Urothelium cell line (cell line): Measurements from ENCODE around the gene MSH3.
"Not testable (repeated sequence)": the region's sequence is repeated elsewhere in the genome, so short reads cannot be mapped to it uniquely, and the experiment has no call there.

Experiments
- DNase-seq: peaks from one replicate; pipeline ENCODE4 v3.0.0; 2011; ENCODE audit warnings: low spot score, mixed read lengths
- FAIRE-seq: peaks from 2 replicates; lab custom pipeline; 2011; peaks lifted over from hg19 to GRCh38; lab: Jason Lieb, UNC

Gene MSH3

DNA sequence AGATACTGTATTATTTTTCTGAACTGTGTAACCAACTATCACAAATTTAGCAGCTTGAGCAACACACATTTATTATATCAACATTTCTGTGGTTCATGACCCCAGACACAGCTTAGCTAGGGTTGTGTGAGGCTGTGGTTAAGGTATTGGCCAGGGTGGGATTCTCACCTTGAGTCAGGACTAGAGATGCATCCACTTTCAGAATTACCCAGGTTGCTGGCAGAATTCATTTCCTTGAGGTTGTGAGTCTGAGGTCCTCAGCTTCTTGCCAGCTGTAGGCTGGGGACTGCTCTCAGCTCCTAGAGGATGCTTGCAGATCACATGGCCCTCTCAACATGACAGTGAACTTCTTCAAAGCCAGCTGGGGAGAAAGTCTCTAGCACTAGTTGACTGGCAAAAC lies 183.2 kb downstream of the MSH3 start:
- DNase-seq = no peak
- FAIRE-seq = no peak

DNA sequence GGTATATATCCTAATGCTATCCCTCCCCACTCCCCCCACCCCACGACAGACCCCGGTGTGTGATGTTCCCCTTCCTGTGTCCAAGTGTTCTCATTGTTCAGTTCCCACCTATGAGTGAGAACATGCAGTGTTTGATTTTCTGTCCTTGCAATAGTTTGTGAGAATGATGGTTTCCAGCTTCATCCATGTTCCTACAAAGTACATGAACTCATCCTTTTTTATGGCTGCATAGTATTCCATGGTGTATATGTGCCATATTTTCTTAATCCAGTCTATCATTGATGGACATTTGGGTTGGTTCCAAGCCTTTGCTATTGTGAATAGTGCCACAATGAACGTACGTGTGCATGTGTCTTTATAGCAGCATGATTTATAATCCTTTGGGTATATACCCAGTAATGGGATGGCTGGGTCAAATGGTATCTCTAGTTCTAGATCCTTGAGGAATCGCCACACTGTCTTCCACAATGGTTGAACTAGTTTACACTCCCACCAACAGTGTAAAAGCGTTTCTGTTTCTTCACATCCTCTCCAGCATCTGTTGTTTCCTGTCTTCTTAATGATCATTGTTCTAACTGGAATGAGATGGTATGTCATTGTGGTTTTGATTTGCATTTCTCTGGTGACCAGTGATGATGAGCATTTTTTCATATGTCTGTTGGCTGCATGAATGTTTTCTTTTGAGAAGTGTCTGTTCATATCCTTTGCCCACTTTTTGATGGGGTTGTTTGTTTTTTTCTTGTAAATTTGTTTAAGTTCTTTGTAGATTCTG lies 186.8 kb downstream of the MSH3 start:
- FAIRE-seq = not testable (repeated sequence)

DNA sequence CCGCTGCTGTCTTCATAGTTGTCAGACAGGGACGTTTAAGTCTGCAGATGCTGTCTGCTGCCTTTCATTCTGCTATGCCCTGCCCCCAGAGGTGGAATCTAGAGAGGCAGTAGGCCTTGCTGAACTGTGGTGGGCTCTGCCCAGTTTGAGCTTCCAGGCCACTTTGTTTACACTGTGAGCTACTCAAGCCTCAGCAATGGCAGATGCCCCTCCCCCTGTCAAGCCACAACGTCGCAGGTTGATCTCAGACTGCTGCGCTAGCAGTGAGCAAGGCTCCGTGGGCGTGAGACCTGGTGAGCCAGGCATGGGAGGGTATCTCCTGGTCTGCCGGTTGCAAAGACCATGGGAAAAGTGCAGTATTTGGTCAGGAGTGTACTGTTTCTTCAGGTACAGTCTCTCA lies 192.0 kb downstream of the MSH3 start:
- not testable (repeated sequence) for FAIRE-seq, DNase-seq

More for the DNA sequence above, 186.8 kb downstream of the MSH3 start:
- not testable (repeated sequence) for DNase-seq

DNA sequence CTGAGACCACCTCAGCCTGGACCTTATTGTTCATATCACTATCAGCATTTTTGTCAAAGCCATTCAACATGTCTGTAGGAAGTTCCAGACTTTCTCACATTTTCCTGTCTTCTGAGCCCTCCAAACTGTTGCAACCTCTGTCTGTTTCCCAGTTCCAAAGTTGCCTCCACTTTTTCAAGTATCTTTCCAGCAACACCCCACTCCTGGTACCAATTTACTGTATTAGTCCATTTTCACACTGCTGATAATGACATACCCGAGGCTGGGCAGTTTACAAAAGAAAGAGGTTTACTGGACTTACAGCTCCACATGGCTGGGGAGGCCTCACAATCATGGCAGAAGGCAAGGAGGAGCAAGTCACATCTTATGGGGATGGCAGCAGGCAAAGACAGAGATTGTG lies 195.7 kb downstream of the MSH3 start:
- FAIRE-seq, DNase-seq: not testable (repeated sequence)

DNA sequence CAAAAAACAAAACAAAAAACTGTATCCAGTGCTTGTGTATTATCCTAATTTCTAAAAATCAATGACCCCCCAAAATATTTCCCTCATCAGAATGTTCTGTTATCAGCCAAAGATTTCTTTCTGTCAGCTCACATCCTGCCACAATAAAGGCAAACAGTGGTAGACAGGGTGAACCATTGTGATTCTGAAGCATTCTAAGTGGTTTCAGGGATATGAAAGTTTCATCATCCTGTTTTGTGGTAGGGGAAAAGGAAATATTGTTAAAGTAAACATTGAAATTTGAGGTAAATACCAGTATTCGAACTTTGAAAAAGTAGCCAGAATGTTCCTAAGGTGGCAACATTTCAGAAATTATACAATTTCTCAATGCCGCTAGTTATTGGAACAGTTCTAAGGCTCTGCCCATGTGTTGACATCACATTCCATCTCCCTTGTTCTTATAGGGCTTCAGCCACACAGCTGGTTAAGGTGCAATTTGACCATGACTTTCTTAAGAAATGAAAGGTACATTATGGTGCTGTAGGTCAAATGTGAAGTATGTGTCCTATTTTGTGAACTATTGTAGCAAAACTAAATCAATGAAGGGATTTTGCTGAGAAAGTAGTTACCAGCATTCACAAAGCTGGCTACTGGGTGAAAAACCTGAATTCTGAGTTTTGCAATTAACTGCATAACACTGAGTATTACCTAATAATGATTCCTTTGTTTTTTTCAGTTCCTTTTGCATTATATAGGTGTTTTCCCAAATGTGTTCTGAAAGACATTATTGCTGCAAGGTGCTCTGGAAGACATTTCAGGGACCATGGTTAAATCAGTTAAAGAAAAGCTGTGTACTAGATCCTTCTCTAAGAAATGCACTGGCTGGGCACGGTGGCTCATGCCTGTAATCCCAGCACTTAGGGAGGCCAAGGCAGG lies 198.1 kb downstream of the MSH3 start:
- FAIRE-seq = peak; percentile 27

DNA sequence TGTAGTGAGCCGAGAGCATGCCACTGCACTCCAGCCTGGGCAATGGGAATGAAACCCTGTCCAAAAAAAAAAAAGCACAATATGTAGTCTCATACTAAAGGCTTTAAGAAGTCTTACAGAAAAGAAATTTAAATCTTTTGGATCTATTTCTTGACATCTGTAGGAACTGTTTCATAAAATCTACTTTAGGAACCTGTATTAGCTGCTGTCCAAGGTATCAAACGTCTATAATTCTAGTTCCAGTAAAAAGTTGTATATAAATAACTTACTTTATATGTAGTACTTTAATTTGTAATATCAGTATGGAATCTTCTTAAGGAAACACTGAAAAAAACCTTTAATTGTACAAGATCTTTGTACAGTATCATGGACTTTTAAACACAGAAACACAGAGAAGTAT lies 199.0 kb downstream of the MSH3 start:
- FAIRE-seq (no peak), DNase-seq (no peak)

More for the DNA sequence above, 198.1 kb downstream of the MSH3 start:
- DNase-seq = no peak

DNA sequence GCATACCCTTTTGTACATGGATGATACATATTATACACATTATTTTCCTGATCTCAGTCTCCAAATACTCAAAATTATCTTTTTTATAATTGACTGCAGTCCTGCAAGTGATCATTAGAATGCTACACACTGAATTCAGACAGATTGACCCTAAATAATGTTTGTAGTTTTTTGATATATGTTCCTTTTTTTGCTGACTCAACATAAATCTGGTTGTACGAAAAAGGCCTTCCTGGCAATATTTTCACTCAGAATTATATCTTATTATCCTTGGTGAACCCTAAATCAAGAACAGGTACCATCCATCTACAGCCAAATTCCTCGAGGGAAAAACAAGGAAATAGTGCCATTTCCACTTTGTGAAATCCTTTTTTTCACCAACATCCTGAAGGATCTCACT lies 200.1 kb downstream of the MSH3 start:
- DNase-seq (no peak), FAIRE-seq (no peak)

DNA sequence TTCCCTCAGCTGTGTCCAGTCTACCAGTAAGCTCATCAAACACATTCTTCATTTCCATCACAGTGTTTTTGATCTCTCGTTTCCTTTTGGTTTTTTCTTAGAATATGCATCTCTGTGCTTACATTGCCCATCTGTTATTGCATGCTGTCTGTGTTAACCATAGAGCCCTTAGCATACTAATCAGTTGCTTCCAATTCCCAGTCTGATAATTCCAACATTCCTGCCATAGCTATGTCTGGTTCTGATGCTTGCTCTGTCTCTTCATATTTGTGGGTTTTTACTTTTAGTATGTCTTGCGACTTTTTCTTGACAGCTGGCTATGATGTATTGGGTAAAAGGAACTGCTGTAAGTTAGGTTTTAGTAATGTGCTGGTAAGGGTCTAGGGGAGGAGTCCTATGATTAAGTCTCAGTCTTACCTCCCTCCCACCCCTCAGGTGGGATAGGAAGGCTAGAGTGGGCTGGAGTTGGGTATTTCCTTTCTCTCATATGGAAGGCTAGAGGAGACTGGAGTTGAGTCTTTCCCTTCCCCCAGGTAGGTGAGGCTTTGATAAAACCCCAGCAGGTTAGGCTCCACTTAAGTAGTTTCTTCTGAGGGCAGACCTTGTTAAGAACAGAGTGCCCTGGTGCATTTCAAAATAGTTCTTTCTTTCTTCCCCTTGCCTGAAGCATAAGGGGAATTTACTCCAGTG lies 206.6 kb downstream of the MSH3 start:
- FAIRE-seq = no peak
- no peak for DNase-seq

DNA sequence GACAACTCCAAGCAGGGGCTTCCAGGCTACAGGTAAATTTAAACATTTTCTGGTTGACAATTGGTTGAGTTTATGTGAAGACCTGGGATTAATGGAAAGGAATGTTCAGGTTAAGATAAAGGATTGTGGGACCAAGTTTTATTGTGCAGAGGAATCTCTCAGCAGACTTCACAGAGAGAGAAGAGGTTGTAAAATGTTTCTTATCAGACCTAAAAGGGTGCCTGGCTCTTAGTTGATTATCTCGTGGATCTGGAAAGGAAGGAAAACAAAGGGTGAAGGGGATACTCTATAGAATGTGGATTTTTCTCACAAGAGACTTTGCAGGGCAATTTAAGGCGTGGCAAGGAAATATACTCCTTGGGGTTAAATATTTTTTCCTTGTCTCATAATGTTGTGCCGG lies 209.3 kb downstream of the MSH3 start:
- FAIRE-seq (no peak), DNase-seq (no peak)

DNA sequence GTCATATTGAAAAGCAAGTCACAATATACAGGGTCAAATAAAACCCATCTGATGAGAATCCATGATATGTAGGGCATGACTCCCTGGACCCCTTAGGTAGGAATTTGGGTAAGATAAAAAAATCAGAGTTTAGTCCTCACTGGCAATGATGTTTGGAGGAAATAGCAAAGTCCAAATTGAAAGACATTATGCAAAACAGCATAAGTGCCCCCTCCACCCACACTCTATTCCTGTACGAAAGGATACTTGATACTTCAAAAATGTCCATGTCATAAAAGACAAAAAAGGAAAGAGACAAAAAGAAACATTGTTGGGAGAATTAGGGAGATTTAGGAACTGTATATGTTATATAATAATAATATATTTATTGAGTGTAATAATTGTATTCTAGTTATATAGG lies 209.7 kb downstream of the MSH3 start:
- DNase-seq = no peak
- FAIRE-seq = no peak

DNA sequence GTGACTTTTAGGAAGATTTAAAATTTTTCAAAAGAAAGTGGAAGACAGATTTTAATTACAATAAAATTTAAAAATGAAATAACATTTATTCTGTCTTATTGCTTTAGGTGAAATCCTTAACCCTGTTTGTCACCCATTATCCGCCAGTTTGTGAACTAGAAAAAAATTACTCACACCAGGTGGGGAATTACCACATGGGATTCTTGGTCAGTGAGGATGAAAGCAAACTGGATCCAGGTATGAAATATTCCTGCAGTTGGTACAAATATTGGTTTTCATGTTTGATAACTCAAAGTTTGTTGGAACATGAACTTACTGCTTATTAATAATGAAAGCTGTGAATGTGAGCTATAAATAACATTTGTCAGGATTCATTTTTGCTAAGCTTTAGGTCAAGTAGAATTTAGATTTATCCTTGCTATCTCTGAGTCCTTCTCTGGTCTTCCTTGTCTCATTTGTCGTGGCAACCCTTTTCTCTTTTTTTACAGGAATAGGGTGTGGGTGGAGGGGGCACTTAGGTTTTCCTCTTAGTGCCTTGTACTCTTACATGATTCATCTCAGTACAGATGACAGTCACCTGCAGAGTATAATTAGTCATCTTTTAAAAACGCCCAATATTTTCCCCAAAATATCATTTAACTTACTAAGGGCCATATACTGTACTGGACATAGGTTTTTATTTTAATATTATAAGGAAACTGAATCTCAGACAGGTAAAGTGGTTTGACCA lies 210.4 kb downstream of the MSH3 start:
- FAIRE-seq = no peak
- no peak for DNase-seq

DNA sequence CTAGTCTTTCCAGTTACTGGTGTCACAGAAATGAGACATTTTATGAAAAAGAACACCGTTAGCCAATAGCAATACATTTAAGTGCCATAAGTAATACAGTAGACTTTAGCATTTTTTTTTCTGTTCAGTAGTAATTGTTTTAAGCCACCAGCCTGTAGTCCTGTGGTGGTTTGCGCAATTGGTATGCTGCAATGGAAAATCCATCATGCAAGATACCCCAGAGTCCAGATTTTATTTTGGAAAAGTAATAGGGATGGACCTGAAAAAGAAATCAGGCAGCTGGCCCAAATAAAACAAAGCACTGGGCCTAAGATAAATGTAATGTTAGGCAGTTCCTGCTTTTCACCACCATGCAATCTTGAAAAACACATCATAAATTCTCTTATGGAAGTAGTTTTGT lies 211.1 kb downstream of the MSH3 start:
- DNase-seq (no peak), FAIRE-seq (no peak)

DNA sequence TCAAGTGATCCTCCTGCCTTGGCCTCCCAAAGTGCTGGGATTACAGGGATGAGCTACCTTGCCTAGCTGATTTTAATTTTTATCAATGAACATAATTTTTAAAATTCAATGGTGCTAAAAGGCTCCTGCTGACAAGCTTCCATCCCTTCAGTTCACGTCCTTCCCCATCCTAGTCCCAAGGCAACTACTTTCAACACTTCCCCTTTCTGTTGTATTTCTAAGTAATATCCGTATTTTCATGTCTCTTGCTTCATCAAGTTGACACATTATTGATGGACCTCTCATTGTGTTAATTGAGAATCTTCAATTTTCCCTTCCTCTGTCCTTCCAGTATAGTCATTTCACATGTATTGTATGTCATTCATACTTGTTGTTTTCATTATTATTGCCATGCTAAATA lies 211.9 kb downstream of the MSH3 start:
- no peak for FAIRE-seq
- DNase-seq = no peak

DNA sequence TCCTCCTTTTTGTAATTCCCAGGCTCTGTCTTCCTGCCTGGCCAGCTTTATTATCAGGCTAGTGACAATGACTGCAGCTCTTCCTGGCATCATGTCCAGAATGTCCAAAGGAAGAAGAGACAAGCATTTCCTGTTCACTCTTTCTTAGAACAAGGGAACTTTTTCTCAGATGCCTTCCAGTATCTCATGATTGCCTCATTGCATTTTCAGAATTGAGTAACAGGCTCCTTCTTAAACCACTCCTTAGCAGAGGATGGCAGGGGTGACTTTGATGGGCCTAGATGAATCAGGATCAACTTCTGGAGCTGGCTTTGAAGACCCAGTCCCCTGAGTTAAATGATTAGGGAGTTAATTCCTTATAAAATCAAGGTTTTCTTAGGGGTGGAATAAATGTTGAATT lies 212.8 kb downstream of the MSH3 start:
- no peak for FAIRE-seq

DNA sequence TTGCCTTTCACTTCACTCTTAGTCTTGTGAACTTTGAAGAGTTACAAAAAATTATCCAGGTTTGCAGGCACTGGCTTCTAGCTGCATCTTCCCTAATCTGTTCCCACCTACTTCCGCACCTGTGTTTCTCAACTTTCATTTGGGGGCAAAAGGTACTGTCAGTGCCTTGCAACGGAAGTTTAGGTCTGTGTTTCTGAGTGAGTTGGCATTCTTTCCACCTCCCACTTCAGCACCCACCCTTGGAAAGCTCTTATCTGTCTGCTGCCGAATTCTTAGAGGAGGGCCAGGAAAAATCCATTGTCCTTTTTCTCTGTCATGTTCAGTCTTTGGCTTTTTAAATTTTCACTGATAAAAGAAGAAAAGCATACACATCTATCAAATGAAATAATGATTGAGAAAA lies 216.0 kb downstream of the MSH3 start:
- no peak for DNase-seq
- FAIRE-seq = no peak

More for the DNA sequence above, 212.8 kb downstream of the MSH3 start:
- no peak for DNase-seq

DNA sequence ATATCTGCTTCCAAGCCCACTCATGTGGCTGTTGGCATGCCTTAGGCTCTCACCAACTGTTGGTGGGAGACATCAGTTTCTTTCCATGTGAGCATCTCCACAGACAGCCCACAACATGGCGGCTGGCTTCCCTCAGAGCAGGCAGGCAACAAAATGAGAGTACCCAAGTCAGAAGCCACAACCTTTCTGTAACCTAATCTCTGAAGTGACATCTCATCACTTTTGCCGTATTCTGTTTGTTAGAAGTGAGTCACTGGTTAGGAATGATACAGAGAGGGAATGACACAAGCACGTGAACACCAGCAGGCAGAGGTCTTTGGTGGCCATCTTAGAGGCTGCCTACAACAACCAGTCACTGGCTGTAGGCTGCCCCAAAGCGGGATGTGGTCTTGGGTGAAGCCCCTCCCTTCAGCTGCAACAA lies 217.1 kb downstream of the MSH3 start:
- no peak for FAIRE-seq
- DNase-seq = peak; percentile 67

DNA sequence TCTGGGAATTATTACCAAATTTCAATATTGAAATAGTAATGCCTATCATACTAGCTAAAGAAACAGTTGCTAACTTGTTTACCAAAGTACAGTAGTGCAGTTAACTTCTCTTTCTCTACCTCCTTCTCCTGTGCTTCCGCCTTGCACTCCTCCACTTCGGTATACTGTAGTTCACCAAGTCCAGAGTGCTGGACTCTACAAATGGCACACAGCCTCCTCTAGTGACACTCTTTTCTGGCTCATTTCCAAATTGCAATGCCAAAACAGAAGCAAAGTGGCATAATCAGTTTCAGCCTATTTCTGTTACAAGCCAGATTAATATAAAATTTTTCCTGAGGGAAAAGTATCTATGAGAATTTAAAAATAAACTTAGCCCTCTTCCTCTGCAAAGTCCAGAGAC lies 219.7 kb downstream of the MSH3 start:
- FAIRE-seq (no peak), DNase-seq (no peak)

DNA sequence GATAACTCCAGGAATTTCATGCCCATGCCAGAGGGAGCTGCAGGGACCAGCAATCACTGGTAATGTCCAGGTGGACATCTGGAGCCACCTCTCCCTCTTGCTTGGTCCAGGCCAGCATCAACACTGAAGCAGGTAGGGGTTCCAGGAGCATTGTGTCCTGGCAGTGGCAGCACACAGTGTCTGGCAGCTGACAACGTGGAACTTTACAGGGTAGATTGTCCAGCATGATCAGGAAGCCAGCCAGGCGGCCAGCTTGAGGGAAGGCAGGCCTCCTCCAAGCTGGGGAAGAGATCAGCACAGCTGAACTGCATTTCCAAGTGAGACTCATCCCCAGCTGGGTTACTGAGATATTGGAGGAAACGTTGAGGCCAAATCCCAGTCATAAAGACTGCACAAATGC lies 223.1 kb downstream of the MSH3 start:
- DNase-seq (no peak), FAIRE-seq (no peak)

DNA sequence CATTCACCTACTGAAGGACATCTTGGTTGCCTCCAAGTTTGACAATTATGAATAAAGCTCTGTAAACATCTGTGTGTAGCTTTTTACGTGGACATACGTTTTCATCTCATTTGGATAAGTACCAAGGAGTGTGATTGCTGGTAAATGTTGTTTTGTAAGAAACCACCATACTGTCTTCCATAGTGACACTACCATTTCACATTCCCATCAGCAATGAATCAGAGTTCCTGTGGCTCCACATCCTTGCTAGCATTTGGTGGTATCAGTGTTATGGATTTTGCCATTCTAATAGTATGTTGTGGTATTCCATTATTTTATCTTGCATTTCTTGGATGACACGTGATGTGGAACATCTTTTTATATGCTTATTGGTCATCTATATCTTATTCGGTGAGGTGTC lies 227.3 kb downstream of the MSH3 start:
- FAIRE-seq (peak; percentile 61), DNase-seq (no peak)

DNA sequence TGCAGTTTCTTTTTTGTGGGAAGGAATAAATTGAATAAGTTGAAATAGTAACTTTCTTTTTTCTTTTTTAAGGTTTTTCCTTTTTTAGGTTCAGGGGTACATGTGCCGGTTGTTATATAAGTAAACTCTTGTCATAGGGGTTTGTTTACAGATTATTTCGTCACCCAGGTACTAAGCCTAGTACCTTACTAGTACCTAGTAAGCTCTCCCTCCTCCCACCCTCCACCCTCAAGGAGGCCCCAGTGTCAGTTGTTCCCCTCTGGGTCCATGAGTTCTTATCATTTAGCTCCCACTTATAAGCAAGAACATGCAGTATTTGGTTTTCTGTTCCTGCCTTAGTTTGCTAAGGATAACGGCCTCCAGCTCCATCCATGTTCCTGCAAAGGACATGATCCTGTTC lies 228.9 kb downstream of the MSH3 start:
- not testable (repeated sequence) for FAIRE-seq, DNase-seq
